BE2C (cell line): ENCODE results near the gene STAB2.

Experiments
- DNase-seq: peaks from one replicate; pipeline ENCODE4 v3.0.0-alpha.2; 2020
- H3K27me3 ChIP-seq: fragments of 250-450 bp; sonication (Bioruptor Pico); 2 replicates; pipeline ENCODE4 v1.5.1; 2020; ENCODE audit warnings: mild to moderate bottlenecking
- H3K36me3 ChIP-seq: fragments of 250-450 bp; sonication (Bioruptor Pico); 2 replicates; pipeline ENCODE4 v1.5.1; 2020; ENCODE audit warnings: mild to moderate bottlenecking
- H3K4me1 ChIP-seq: fragments of 250-450 bp; sonication (Bioruptor Pico); 2 replicates; pipeline ENCODE4 v1.5.1; 2020
- H3K4me3 ChIP-seq: 2 replicates; pipeline ENCODE4 v1.5.1; 2011; ENCODE audit warnings: low read depth, low read length
- H3K9me3 ChIP-seq: fragments of 250-450 bp; sonication (Bioruptor Pico); 2 replicates; pipeline ENCODE4 v1.5.1; 2020
- CTCF ChIP-seq: IDR thresholded peaks from 2 replicates; pipeline ENCODE4 v1.5.1; 2012; ENCODE audit warnings: mild to moderate bottlenecking, low read depth, low read length

The STAB2 gene

DNA sequence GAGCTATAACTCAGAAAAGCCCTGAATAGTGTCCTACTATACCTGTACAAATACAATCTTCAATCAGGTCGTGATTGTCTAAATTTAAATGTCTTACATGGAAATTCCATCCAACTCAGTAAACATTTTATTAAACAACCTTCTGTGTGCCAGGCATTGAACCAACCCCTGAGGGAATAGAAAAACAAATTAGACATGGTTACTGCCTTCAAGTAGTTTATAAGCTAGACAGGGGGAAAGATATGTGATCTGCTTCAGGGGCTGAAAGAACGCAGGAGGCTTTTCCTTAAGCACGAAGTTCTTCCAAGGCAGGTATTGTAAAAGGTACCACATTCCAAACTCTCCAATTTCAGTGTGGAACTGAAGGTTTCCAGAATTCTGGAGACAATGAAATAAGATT, 39.7 kb upstream of the STAB2 start:
- Histone ChIP-seq H3K36me3 (no peaks in the 10 kb centered on the region), H3K9me3 (no peaks in the 10 kb centered on the region), H3K4me1 (peaks cover 4% of the 10 kb centered on the region), H3K4me3 (no peak overlapping the region), H3K27me3 (no peaks in the 10 kb centered on the region)
- TF ChIP-seq CTCF = no peak
- DNase-seq = no peak

DNA sequence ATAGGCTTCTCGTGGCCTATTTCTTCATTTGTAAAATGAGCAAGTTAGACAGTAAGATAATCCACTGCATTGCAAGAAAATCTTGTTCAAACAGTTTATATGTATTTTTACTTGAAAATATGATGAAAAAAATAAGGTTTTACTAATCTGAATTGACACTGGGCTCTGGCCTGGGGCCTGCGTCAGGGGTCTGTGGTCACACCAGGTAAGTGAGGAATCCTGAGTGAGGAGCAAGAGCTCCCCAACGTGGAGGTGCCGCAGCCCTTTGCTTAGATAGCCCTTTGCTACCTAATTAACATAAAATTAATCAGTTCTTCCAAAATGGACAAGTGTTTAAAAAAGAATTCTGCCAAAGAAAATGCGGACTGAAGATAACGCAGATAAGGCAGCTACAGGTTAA, 39.1 kb upstream of the STAB2 start:
- H3K4me1 ChIP-seq = peaks cover 4% of the 10 kb centered on the region
- no peaks in the 10 kb centered on the region for H3K36me3 ChIP-seq
- no peak overlapping the region for H3K4me3 ChIP-seq
- H3K9me3 ChIP-seq = no peaks in the 10 kb centered on the region
- no peaks in the 10 kb centered on the region for H3K27me3 ChIP-seq
- DNase-seq = peak; percentile 14
- peak; percentile 18; the same call in 1 of the 2 replicates for TF ChIP-seq CTCF

DNA sequence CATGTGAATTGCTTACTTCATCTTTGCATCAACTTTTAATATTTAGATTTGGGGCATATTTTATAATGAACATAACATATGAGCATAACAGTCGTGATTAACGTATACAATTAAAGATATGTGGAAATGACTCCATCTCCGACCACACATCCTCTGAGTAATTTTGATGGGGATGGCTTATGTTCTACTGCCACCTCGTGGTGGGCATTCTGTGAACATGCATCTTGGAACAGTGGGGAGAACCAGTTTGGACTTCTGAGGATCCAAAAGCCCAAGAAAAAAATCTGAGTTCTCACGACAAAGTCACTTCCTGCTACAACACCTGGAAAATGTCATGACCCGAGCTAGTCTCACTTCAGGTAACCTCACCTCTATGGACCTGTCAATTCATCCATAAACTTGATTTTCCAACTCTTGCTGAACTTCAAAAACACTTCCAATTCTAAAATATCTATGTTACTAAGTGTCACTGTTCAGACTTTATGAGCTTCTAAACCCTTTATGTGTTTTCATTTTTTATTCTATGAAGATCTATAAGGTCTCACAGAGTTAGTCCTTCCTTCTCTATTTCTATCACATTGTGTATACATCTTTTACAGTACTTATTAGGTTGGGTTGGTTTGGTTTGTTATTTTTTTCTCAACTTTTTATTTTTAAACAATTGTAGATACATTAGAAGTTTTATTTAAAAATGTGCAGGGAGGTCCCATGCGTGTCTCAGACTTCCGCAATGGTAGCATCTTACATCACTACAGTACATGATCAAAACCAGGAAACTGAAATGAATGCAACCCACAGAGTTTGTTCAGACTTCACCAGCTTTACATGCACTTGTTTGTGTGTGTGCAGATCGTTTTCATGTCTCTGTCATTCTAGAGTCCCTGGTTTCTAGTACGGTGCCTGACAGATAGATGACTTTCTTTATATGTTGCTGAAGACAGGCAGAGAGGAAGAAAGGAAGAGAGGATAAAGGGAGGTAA, 38.2 kb upstream of the STAB2 start:
- H3K4me1 ChIP-seq = peaks cover 4% of the 10 kb centered on the region
- peak; percentile 96 for TF ChIP-seq CTCF
- no peak overlapping the region for H3K4me3 ChIP-seq
- H3K9me3 ChIP-seq = no peaks in the 10 kb centered on the region
- no peaks in the 10 kb centered on the region for H3K36me3 ChIP-seq
- no peaks in the 10 kb centered on the region for H3K27me3 ChIP-seq
- peak; percentile 73 for DNase-seq

DNA sequence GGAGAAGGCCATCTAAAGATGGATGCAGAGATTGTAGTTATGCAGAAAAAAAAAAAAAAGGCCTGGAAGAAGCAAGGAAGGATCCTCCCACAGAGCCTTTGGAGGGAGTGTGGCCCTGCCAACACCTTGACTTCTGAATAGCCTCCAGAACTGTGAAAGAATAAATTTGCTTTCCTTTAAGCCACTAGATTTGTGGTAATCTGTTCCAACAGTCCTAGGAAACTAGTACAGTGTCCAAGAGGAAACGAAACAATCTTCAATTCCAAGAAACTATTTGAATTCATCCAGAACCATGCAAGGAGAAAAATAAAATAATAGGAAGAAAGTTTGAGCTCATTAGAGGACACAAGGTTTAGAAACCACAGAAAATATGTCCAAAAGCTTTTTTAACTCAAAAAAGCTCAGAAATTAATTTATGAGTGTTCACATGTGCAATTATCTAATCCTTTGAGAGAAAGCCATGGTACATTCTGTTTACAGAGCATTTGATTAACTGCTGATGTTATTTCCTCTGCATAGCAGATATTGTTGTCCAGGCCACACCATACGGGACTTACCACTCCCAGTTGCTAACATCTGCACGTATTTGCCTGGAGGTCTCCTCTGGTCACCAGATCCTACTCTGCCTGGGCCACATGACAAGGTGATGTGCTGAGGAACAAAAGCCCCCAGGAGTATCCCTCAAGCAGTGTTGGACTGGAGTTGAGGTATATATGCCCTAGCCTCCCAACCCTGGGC, 30.0 kb upstream of the STAB2 start:
- no peak for DNase-seq
- no peak overlapping the region for H3K4me3 ChIP-seq
- no peak for TF ChIP-seq CTCF
- H3K27me3 ChIP-seq = no peaks in the 10 kb centered on the region
- no peaks in the 10 kb centered on the region for H3K9me3 ChIP-seq
- H3K36me3 ChIP-seq = no peaks in the 10 kb centered on the region
- H3K4me1 ChIP-seq = no peaks in the 10 kb centered on the region

DNA sequence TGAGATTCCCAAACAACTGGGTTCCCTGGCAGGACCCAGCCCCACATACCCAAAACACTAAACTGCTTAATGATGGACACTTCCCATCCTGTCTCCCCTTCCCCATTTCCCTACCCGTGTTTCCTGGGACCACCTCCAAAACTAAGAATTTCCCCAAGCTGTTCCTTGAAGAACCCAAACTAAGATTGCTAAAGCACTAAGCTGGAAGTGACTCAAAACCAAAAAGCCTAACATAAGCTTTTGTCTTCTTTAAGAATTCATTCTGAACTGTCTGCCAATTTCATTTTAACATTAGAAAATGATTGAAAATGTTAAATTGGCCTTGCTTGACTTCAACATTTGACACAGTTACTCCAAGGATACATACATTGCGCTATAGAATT, 29.5 kb upstream of the STAB2 start:
- no peak for DNase-seq
- Histone ChIP-seq H3K36me3 (no peaks in the 10 kb centered on the region), H3K9me3 (no peaks in the 10 kb centered on the region), H3K27me3 (no peaks in the 10 kb centered on the region), H3K4me1 (no peaks in the 10 kb centered on the region), H3K4me3 (no peak overlapping the region)
- no peak for TF ChIP-seq CTCF
